Upper lobe of left lung (tissue), 6 donors: Measurements from ENCODE around the gene ARID3A. TPM values are rescaled to one million over a fixed set of nuclear protein-coding genes. Genes with fewer than 3 reads are reported as not detected.

Experiments
- ATAC-seq, 2 donors: fragments of 200-7000 bp; cut with Tn5 transposase; one replicate each; pipeline ENCODE4 v1.9.1; 2022; ENCODE audit warnings: mild to moderate bottlenecking in 2 of 2, moderate library complexity in 2 of 2; ENCODE audit not compliant: low FRiP score in 2 of 2
- DNase-seq, 2 donors: peaks; one replicate each; pipeline ENCODE4 v3.0.0-alpha.2; 2019 to 2020
- H3K27ac ChIP-seq, 4 donors: fragments of 200-600 bp; sonication (generic); one replicate each; pipeline ENCODE4 v1.5.1; 2016 to 2019
- H3K27me3 ChIP-seq, 4 donors: fragments of 200-600 bp; sonication (generic); one replicate each; pipeline ENCODE4 v1.5.1; 2017 to 2019
- H3K36me3 ChIP-seq, 4 donors: fragments of 200-600 bp; sonication (generic); one replicate each; pipeline ENCODE4 v1.5.1; 2016 to 2019
- H3K4me1 ChIP-seq, 4 donors: fragments of 200-600 bp; sonication (generic); one replicate each; pipeline ENCODE4 v1.5.1; 2018 to 2019
- H3K4me3 ChIP-seq, 4 donors: fragments of 200-600 bp; sonication (generic); one replicate each; pipeline ENCODE4 v1.5.1; 2017 to 2019; ENCODE audit warnings: mild to moderate bottlenecking in 2 of 4, moderate library complexity in 1 of 4
- H3K9me3 ChIP-seq, 4 donors: fragments of 200-600 bp; sonication (generic); one replicate each; pipeline ENCODE4 v1.5.1; 2018 to 2019
- CTCF ChIP-seq, 6 experiments: fragments of 450-650 bp in 4 of 6; fragments of 200-600 bp in 2 of 6; sonication (generic) in 2 of 6; IDR thresholded peaks; one replicate each; pipeline ENCODE4 v1.5.1; 2016 to 2019; ENCODE audit warnings: antibody characterized with exemption in 6 of 6
- EP300 ChIP-seq, 4 donors: sonication (generic); formaldehyde crosslinking; IDR thresholded peaks; one replicate each; pipeline ENCODE4 v1.5.1; 2017; ENCODE audit warnings: antibody characterized with exemption in 4 of 4, control low read depth in 2 of 4
- POLR2A ChIP-seq, 4 donors: fragments of 450-650 bp; IDR thresholded peaks; one replicate each; pipeline ENCODE4 v1.5.1; 2016 to 2017; ENCODE audit warnings: antibody characterized with exemption in 4 of 4, mild to moderate bottlenecking in 2 of 4
- POLR2AphosphoS5 ChIP-seq, 2 donors: sonication (generic); formaldehyde crosslinking; IDR thresholded peaks; one replicate each; pipeline ENCODE4 v1.5.1; 2017; ENCODE audit warnings: antibody characterized with exemption in 2 of 2
- WGBS, 2 donors: methylation state at CpG; one replicate each; pipeline ENCODE4 v1.1.5; 2017 to 2018; 5-methylcytosine and 5-hydroxymethylcytosine counted together
- total RNA-seq, 6 donors: library from RNA; depleted of rRNA in 4 of 6; stranded (reverse); fragments of >200 nt in 4 of 6; gene quantifications; one replicate each; pipeline versions ENCODE4 v1.1.0 to v1.2.1, GENCODE V29; 2016 to 2021
- donor health status: DM: no; HTN: no; CAD: no; lungs with moderate emphysema.
- donor health status: DM: no; HTN: yes; CAD: no; lungs with severe emphysema.

Gene ARID3A
- total RNA-seq, 6 donors from 2014 or later: 7.1 to 54.5 (median 19.2) TPM

GRCh38 chr19:904545-904944 lies 21.3 kb upstream of the ARID3A start:
- Histone ChIP-seq H3K27ac (no peak overlapping the region), H3K27me3 (no peaks in the 10 kb centered on the region), H3K4me3 (no peak overlapping the region), H3K36me3 (peaks cover 0 to 17% (median 13%) of the 10 kb centered on the region in 4 donors), H3K9me3 (no peaks in the 10 kb centered on the region), H3K4me1 (peaks cover 8 to 12% (median 12%) of the 10 kb centered on the region in 4 donors)
- no peak for TF ChIP-seq EP300 (IDR thresholded peaks at IDR 0.05)
- no peak for TF ChIP-seq POLR2AphosphoS5 (IDR thresholded peaks at IDR 0.05)
- TF ChIP-seq POLR2A (IDR thresholded peaks at IDR 0.05): no peak
- TF ChIP-seq CTCF (IDR thresholded peaks at IDR 0.05): no peak
- DNase-seq (no peak), ATAC-seq (no peak)
- WGBS, 2 donors: 84 to 89% methylated on average over 8 of the region's 8 CpGs

- no peaks in the 10 kb centered on the region for H3K9me3 ChIP-seq
- TF ChIP-seq POLR2AphosphoS5 (IDR thresholded peaks at IDR 0.05) (no peak), POLR2A (IDR thresholded peaks at IDR 0.05) (no peak), EP300 (IDR thresholded peaks at IDR 0.05) (no peak), CTCF (IDR thresholded peaks at IDR 0.05) (no peak)
- DNase-seq (peak in 1 of 2 donors; percentile 34), ATAC-seq (no peak)
- no peak overlapping the region for H3K27ac ChIP-seq
- H3K4me1 ChIP-seq: peaks cover 9 to 20% (median 18%) of the 10 kb centered on the region in 4 donors
- 84 to 89% methylated on average over 7 of the region's 7 CpGs for WGBS, 2 donors
- H3K27me3 ChIP-seq: no peaks in the 10 kb centered on the region
- H3K36me3 ChIP-seq: peaks cover 0 to 7% (median 5%) of the 10 kb centered on the region in 4 donors
- H3K4me3 ChIP-seq: no peak overlapping the region
Observed at GRCh38 chr19:906480-906879, 19.4 kb upstream of the ARID3A start.

- no peak overlapping the region for H3K4me3 ChIP-seq
- peaks cover 9 to 24% (median 21%) of the 10 kb centered on the region in 4 donors for H3K4me1 ChIP-seq
- H3K9me3 ChIP-seq: no peaks in the 10 kb centered on the region
- peak; percentile 45 to 58 for DNase-seq
- WGBS, 2 donors: 81 to 96% methylated on average over 3 to 14 of the region's 14 CpGs
- peak overlapping the region; percentile 4 to 91 (median 76) for H3K27ac ChIP-seq
- TF ChIP-seq POLR2AphosphoS5 (IDR thresholded peaks at IDR 0.05) (no peak), CTCF (IDR thresholded peaks at IDR 0.05) (no peak), EP300 (IDR thresholded peaks at IDR 0.05) (no peak), POLR2A (IDR thresholded peaks at IDR 0.05) (no peak)
- no peaks in the 10 kb centered on the region for H3K36me3 ChIP-seq
- no peaks in the 10 kb centered on the region for H3K27me3 ChIP-seq
- no peak for ATAC-seq
Observed at GRCh38 chr19:907183-907853, 18.5 kb upstream of the ARID3A start.

- TF ChIP-seq POLR2A (IDR thresholded peaks at IDR 0.05) (no peak), EP300 (IDR thresholded peaks at IDR 0.05) (no peak), POLR2AphosphoS5 (IDR thresholded peaks at IDR 0.05) (no peak), CTCF (IDR thresholded peaks at IDR 0.05) (no peak)
- H3K4me3 ChIP-seq: peak overlapping the region in 2 of 4 donors; percentile 82 to 97
- peaks cover 13 to 29% (median 26%) of the 10 kb centered on the region in 4 donors for H3K4me1 ChIP-seq
- peak in 1 of 2 donors; percentile 83 for DNase-seq
- no peaks in the 10 kb centered on the region for H3K36me3 ChIP-seq
- ATAC-seq: no peak
- H3K9me3 ChIP-seq: no peaks in the 10 kb centered on the region
- peak overlapping the region in 2 of 4 donors; percentile 98 to 100 for H3K27ac ChIP-seq
- 87 to 93% methylated on average over 47 to 54 of the region's 54 CpGs for WGBS, 2 donors
- H3K27me3 ChIP-seq: peaks cover 0 to under 1% (median 0%) of the 10 kb centered on the region in 4 donors
Observed at GRCh38 chr19:911197-912033, 14.4 kb upstream of the ARID3A start.
